HEK293T (cell line): Measurements from ENCODE around the gene ITPRIP.

Experiments used
- CTCF ChIA-PET: fragments of 350-600 bp; formaldehyde crosslinking; extraction: SDS; loops from one replicate; lab custom pipeline; 2021; ENCODE audit warnings: antibody characterized with exemption, inconsistent platforms; lab: Yijun Ruan, JAX
- POLR2A ChIA-PET: fragments of 350-600 bp; formaldehyde crosslinking; extraction: SDS; loops from one replicate; lab custom pipeline; 2020; ENCODE audit warnings: antibody characterized with exemption, inconsistent platforms; lab: Yijun Ruan, JAX
- DNase-seq: peaks from one replicate; pipeline ENCODE4 v3.0.0; 2012; ENCODE audit warnings: mixed read lengths; ENCODE audit errors: extremely low spot score
- ARNT ChIP-seq: fragments of 450-650 bp; IDR thresholded peaks from 2 replicates; pipeline ENCODE4 v1.6.1; 2017; ENCODE audit warnings: mild to moderate bottlenecking
- BHLHE40 ChIP-seq: fragments of 450-650 bp; IDR thresholded peaks from 2 replicates; pipeline ENCODE4 v1.6.1; 2016; ENCODE audit warnings: mild to moderate bottlenecking, moderate library complexity, borderline replicate concordance
- CTBP1 ChIP-seq: fragments of 450-650 bp; IDR thresholded peaks from 2 replicates; pipeline ENCODE4 v1.6.1; 2016; ENCODE audit warnings: borderline replicate concordance
- ELF4 ChIP-seq: fragments of 450-650 bp; IDR thresholded peaks from 2 replicates; pipeline ENCODE4 v1.6.1; 2017; ENCODE audit warnings: antibody characterized with exemption
- FOXA1 ChIP-seq: fragments of 450-650 bp; IDR thresholded peaks from 2 replicates; pipeline ENCODE4 v1.6.1; 2016; ENCODE audit warnings: mild to moderate bottlenecking
- FOXK2 ChIP-seq: fragments of 450-650 bp; IDR thresholded peaks from 2 replicates; pipeline ENCODE4 v1.6.1; 2016; ENCODE audit warnings: mild to moderate bottlenecking
- FOXM1 ChIP-seq: fragments of 450-650 bp; IDR thresholded peaks from 2 replicates; pipeline ENCODE4 v1.6.1; 2017; ENCODE audit warnings: mild to moderate bottlenecking, borderline replicate concordance
- HDGF ChIP-seq: fragments of 450-650 bp; IDR thresholded peaks from 2 replicates; pipeline ENCODE4 v1.6.1; 2017; ENCODE audit warnings: antibody characterized with exemption, borderline replicate concordance
- L3MBTL2 ChIP-seq: fragments of 450-650 bp; conservative IDR thresholded peaks from 2 replicates; pipeline ENCODE4 v1.6.1; 2016; ENCODE audit warnings: mild to moderate bottlenecking
- LEF1 ChIP-seq: fragments of 450-650 bp; IDR thresholded peaks from 2 replicates; pipeline ENCODE4 v1.6.1; 2017; ENCODE audit warnings: mild to moderate bottlenecking, borderline replicate concordance
- NFRKB ChIP-seq: fragments of 450-650 bp; IDR thresholded peaks from 2 replicates; pipeline ENCODE4 v1.6.1; 2016; ENCODE audit warnings: mild to moderate bottlenecking, moderate library complexity
- SP1 ChIP-seq: fragments of 450-650 bp; IDR thresholded peaks from 2 replicates; pipeline ENCODE4 v1.6.1; 2017
- SUZ12 ChIP-seq: fragments of 450-650 bp; IDR thresholded peaks from 2 replicates; pipeline ENCODE4 v1.6.1; 2016; ENCODE audit warnings: mild to moderate bottlenecking
- TARDBP ChIP-seq: fragments of 450-650 bp; IDR thresholded peaks from 2 replicates; pipeline ENCODE4 v1.6.1; 2016
- ZNF384 ChIP-seq: fragments of 450-650 bp; IDR thresholded peaks from 2 replicates; pipeline ENCODE4 v1.6.1; 2016
- TF ChIP-seq, protein P1 (sequence below): fragments of 450-650 bp; IDR thresholded peaks from 2 replicates; pipeline ENCODE4 v1.6.1; 2016

The ITPRIP gene

DNA sequence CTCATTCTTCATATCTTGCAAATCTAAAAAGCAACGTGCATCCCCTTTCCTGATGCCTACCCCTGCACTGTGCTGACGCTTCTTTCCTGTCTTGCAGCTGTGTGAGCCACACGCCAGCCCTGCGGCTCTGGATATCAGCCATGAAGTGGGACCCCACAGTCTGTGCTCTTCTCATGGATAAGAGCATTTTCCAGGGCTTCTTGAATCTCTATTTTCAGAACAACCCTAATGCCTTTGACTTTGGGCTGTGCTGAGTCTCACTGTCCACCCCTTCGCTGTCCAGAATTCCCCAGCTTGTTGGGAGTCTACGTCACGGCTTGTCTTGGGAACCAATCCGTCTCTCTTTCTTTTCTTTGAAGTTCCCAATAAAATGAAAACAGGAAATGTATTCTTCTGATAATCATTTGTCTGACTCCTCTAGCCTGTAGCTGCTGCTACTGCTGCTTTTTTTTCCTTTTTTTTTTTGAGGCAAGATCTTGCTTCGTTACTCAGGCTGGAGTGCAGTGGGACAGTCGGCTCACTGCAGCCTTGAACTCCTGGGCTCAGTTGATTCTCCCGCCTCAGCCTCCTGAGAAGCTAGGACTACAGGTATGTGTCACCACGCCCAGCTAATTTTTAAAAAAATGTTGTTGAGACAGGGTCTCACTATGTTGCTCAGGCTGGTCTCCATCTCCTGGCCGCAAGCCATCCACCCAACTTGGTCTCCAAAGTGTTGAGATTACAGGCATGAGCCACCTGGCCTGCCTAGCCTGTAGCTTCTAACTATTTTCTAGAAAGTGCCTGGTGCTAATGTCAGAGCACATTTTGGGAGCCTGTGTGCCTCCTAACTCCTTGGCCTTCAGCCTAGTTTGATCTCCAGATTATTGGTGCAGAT lies 39.0 kb downstream of the ITPRIP start:
- POLR2A ChIA-PET = no interaction called here
- no peak for DNase-seq
- CTCF ChIA-PET = interaction anchor here (0.7 to 1.1 kb wide), 4 partner anchors 7 to 52 kb away, joined by 3 to 5 read pairs (median 4); no protein-coding TSS in a partner anchor
- no peak for TF ChIP-seq FOXK2
- no peak for TF ChIP-seq FOXA1
- TF ChIP-seq SP1 = no peak
- TF ChIP-seq LEF1 = no peak
- no peak for TF ChIP-seq BHLHE40
- TF ChIP-seq ZNF384 = no peak
- TF ChIP-seq NFRKB = no peak
- TF ChIP-seq, protein P1, sequence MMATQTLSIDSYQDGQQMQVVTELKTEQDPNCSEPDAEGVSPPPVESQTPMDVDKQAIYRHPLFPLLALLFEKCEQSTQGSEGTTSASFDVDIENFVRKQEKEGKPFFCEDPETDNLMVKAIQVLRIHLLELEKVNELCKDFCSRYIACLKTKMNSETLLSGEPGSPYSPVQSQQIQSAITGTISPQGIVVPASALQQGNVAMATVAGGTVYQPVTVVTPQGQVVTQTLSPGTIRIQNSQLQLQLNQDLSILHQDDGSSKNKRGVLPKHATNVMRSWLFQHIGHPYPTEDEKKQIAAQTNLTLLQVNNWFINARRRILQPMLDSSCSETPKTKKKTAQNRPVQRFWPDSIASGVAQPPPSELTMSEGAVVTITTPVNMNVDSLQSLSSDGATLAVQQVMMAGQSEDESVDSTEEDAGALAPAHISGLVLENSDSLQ = no peak
- TF ChIP-seq HDGF = no peak
- TF ChIP-seq FOXM1 = no peak
- TF ChIP-seq ELF4 = no peak

DNA sequence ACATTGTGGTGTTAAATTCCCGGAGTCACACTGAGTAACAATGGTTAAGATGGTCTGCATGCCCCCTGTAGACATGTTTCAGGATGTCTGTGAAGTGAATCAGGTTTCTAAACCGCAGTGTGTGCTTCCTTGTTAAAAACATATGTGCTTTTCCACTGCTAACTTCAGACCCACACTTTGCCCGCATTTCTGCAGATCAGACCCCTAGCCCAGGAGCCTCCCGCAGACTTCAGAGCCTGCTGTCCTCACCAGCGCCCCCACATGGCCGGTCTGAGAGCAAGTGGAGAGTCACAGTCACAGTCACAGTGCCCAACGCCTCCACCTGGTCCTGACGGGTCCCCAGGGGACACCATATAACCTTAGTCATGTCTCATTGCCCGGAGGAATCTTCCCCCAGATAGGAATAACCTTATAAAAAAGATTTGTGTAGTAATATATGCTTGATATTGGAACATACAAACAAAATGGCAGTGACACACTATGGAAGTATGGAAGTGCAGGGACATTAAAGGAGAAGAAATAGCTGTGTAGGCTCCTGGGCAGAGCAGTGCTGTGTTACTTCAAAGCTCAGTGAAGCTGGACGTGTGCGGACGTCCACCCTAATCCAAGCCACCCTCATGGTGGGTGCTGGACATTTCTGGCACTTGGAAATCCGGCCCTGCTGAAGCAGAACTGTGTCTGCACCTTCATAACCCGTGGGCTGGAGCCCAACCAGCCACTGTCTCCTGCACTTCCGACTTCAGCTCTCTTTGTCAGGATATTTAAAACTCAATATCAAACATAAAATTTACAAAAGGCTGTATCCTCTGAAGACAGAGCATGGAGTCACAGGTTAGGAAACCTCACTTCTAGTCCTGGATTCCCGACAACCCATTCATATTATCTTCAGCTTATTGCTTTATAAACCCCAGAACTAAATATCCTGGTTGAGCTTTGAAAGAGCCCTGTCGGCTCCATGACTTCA lies 40.3 kb downstream of the ITPRIP start:
- ChIA-PET CTCF (interaction anchor here (0.7 to 1.1 kb wide), 5 partner anchors 8 to 585 kb away, joined by 3 to 5 read pairs (median 3); partner anchors contain the start of gene CFAP58), POLR2A (no interaction called here)
- TF ChIP-seq ZNF384 = no peak
- no peak for TF ChIP-seq LEF1
- no peak for TF ChIP-seq BHLHE40
- no peak for TF ChIP-seq SP1
- TF ChIP-seq, protein P1 = no peak
- TF ChIP-seq SUZ12 = no peak
- TF ChIP-seq FOXM1 = no peak
- no peak for TF ChIP-seq FOXK2
- TF ChIP-seq CTBP1 = no peak
- TF ChIP-seq TARDBP = no peak
- TF ChIP-seq FOXA1 = no peak
- no peak for TF ChIP-seq ARNT
- no peak for TF ChIP-seq ELF4
- no peak for TF ChIP-seq HDGF
- DNase-seq = peak; percentile 84

DNA sequence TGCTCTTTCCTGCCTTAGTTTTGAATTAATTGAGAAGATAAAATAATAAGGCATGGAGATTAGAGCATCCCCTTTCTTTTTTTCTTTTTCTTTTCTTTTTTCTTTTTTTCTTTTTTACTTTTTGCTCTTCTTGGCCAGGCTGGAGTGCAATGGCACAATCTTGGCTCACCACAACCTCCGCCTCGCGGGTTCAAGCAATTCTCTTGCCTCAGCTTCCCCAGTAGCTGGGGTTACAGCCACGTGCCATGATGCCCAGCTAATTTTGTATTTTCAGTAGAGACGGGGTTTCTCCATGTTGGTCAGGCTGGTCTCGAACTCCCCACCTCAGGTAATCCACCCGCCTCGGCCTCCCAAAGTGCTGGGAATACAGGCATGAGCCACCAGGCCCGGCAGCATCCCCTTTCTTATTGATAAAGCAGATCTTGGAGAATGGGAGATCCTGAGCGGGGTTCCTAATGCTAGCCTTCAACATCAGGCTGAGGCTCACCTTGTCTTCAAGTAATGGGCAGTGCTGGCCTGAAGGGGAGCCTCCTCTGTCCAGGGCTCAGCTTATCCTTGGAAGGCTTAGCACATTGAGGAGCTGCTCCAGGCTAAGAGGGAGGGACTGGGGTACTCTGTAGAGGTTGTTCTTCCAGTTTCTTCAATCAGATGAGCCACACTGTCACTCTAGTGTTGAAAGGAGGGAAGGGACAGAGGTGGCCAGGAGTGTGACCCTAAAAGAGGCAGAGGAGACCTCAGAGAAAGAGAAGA lies 41.4 kb downstream of the ITPRIP start:
- POLR2A ChIA-PET = no interaction called here
- no peak for TF ChIP-seq BHLHE40
- TF ChIP-seq ARNT = no peak
- DNase-seq = no peak
- CTCF ChIA-PET = interaction anchor here (0.6 to 3.0 kb wide), 3 partner anchors 9 to 1015 kb away, joined by 3 to 13 read pairs (median 8); no protein-coding TSS in a partner anchor

DNA sequence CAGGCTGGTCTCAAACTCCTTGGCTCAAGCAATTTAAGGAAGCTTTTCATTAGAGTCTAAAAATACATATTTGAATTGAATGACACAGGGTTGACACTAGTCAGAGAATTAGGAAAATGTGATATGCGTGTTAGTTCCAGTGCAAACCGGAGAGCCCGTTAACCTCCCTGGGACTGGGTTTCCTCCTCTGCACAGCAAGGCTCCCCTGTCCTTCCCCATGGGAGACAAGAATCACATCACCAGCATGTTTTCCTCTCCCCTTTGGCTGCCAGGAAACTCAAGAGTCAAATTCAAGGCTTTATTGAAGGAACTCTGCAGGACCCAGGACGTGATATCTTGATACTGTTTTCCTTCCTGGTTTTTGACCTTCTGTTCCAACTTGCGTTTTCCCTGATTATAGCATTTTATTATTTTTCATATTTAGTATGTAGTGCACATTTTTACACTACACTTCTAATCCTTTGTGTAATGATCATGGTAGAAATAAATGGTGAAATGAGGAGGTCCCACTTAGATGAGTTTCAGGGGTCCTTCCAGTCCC lies 44.4 kb downstream of the ITPRIP start:
- POLR2A ChIA-PET = no interaction called here
- CTCF ChIA-PET = interaction anchor here (1.3 to 3.0 kb wide), 2 partner anchors 19 to 74 kb away, joined by 3 to 25 read pairs; no protein-coding TSS in a partner anchor
- no peak for DNase-seq
- TF ChIP-seq CTBP1 = no peak
- TF ChIP-seq, protein P1 = no peak
- TF ChIP-seq LEF1 = no peak
- TF ChIP-seq TARDBP = no peak
- TF ChIP-seq SP1 = no peak
- no peak for TF ChIP-seq ZNF384
- TF ChIP-seq FOXA1 = no peak
- TF ChIP-seq FOXK2 = no peak
- no peak for TF ChIP-seq HDGF
- TF ChIP-seq L3MBTL2 = no peak
- no peak for TF ChIP-seq ARNT
- TF ChIP-seq FOXM1 = no peak
- no peak for TF ChIP-seq NFRKB
- no peak for TF ChIP-seq BHLHE40
- TF ChIP-seq SUZ12 = no peak
- no peak for TF ChIP-seq ELF4

DNA sequence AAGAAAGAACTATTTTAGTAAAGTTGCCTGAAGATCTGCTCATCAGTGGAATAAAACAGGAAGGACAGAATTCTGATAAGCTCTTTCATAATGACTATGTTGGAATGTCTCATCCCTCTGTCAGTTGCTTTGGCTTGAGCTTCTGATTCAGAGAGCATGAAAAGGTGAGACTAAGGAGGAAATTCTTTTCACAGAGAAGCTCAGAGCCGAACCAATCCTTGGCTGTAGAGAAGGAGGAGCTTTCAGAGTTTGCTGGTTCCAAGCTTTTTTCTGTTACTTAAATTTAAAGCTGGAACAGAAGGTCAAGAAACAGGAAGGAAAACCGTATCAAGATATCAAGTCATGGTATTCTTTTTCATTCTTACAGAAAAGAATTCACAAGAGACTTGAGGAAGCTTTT lies 45.3 kb downstream of the ITPRIP start:
- POLR2A ChIA-PET = no interaction called here
- CTCF ChIA-PET = interaction anchor here (0.7 to 3.0 kb wide), 5 partner anchors 13 to 164 kb away, joined by 3 to 25 read pairs (median 21); no protein-coding TSS in a partner anchor
- no peak for DNase-seq
- TF ChIP-seq ZNF384 = no peak
- no peak for TF ChIP-seq NFRKB
- TF ChIP-seq HDGF = no peak
- no peak for TF ChIP-seq ELF4
- TF ChIP-seq FOXA1 = no peak
